Renal cortex interstitium (tissue), 11 donors: Measurements from ENCODE around the gene ADCY5. TPM values are rescaled to one million over a fixed set of nuclear protein-coding genes. Genes with fewer than 3 reads are reported as not detected.

Source experiments
- DNase-seq, 11 donors: peaks; one replicate each; pipeline ENCODE4 v3.0.0-alpha.2; 2013; ENCODE audit warnings: low read depth in 9 of 11, low spot score in 4 of 11; ENCODE audit errors: extremely low read depth in 1 of 11
- polyA plus RNA-seq, 3 donors: library from polyadenylated mRNA; unstranded; fragments of 120-200 nt; gene quantifications; one replicate each; pipeline ENCODE4 v1.2.1, GENCODE V29; 2013; ENCODE audit not compliant: insufficient read length in 3 of 3

The ADCY5 gene
- polyA plus RNA-seq, 3 donors, result 10.0 to 11.7 (median 10.9) TPM

DNA sequence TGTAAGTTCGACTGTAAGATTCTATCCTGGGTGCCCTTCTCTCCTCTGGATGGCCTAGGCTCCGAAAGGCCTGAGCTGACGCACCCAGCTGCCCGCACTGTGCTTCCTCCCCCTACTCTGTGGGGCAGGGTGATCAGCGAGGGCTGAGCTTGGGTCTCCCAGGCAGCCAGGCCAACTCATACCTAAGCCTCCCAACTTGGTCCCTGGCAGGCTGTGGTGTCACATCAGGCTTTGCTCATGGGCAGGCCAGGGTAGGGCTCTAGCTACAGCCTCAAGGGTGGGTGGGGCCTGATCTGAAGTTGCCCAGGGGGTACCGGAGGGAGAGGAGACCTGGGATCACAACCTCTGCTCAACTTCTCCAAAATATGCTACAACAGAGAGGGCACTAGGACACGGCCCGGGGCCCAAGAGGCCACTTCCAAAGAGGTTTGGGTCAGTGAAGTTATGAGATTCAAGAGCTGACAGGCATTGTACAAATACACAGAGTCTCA is 123.1 kb downstream of the ADCY5 start:
- no peak for DNase-seq

DNA sequence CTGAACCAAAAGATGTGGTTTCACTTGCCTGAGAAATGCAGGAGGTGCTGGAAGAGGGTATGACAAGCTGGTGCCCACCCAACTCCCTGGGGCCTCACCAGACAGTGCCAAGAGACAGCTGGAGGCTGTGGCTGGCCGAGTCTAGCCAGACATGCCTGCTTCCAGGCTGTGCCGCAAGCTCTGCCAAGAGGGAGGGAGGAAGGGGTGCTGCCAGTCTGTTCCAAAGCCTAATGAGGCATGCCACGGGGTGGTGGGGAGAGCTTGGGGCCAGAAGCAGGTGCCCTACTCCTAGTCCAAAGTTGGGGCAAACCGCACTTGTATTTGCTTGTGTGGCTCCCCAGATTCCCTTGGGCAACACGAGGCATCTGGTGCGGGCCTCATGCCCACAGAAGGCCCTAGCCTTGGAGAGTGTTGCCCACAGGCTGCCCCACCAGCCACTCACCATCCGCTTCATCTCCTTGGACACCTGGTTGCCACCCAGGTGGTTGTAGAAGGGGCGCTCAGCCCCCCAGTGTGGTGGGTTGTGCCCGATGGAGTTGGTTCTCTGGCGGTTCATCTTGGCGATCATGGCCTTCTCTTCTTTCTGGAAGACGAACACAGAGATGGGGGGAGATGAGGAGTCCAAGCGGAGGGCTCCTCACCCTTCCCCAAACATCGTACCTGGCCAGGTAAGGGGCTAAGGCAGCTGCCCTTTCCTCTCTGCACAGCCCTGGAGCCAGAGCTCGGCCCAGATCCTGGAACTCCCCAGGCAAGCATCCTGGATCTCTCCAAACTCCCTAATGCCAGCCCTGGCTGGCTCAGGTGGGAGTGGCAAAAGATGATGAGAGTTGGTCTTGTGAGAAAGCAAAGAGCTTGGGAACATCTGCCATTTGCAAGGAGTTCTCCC is 123.8 kb downstream of the ADCY5 start:
- DNase-seq, result no peak

DNA sequence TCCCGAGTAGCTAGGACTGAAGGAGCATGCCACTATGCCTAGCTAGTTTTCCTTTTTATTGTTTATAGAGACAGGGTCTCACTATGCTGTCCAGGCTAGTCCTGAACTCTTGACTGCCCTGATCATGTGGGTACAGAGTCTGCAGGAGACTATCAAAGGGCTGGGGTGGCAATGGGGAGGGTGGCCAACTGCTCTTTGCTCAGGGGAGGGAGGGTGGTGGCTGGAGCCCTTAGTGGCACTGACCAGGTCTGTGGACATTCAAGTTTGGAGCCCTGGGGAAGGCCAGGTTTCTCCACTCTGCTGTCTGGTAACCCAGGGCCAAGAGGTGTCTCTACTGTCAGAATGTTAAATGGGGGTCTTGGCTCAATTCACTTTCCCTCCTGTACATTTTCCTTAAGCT is 125.1 kb downstream of the ADCY5 start:
- DNase-seq, result no peak

GRCh38 chr3:123322866-123323265 is 126.0 kb downstream of the ADCY5 start:
- DNase-seq, result no peak

- DNase-seq, result no peak
These were observed 127.1 kb downstream of the ADCY5 start for GRCh38 chr3:123321806-123322205.

- no peak for DNase-seq
These were observed 128.7 kb downstream of the ADCY5 start for GRCh38 chr3:123320221-123320620.

GRCh38 chr3:123319760-123320159 is 129.1 kb downstream of the ADCY5 start:
- DNase-seq, result no peak

DNA sequence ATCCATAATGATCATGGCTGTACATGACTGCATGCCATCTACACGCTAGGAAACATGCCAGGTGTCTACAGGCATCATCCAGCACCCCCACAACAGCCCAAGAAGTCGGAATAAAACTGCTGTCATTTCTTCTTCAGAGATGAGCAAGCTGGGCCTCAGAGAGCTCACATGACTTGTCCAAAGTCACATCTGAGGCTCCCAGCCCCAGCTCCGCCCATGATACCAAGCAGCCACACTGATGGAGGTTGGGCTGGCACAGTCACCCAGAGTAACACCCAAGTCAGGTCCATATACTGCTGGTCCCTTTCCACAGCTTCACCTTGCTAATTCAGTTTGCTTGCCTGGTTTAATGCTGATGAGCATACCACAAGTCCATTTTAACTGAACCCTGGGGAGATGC is 130.5 kb downstream of the ADCY5 start:
- DNase-seq, result no peak

GRCh38 chr3:123317716-123318115 is 131.2 kb downstream of the ADCY5 start:
- no peak for DNase-seq

DNA sequence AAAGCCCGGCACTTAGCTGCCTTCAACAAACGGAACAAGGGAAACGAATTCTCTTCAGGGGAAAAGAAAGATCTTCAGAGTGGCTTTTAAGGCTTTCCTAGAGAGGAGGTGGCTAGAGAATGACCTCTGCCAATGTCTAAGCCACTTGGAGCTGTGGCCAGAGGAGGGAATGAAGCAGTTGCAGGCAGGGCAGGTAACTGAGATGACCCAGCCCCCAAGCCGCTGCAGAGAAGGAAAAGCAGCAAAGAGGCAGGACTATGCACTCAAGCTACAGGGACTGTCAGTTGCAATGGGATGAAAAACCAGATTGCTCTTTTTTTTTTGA is 133.7 kb downstream of the ADCY5 start:
- DNase-seq, result no peak

- DNase-seq, result no peak
These were observed 134.3 kb downstream of the ADCY5 start for GRCh38 chr3:123314359-123315270.

GRCh38 chr3:123313889-123314288 is 135.0 kb downstream of the ADCY5 start:
- no peak for DNase-seq

- no peak for DNase-seq
These were observed 136.3 kb downstream of the ADCY5 start for GRCh38 chr3:123312331-123313265.

DNA sequence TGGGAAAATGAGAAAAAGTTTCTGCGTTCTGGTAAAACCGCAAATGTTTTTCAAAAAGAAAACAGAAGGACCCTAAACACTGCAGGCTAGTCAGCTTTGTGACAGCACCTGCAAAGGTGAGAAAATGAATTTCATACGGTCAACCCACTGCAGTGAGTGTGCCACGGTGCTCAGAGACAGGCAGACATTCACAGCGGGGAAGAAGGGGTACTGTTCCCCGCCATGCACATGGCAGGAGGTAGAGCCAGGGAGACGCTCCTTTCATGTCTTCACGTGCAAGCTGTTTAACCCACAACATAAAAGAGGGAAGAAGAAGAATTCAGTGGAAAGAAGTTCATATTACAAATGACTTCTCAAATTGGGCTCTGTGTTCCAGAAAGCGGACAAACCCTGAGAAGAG is 137.7 kb downstream of the ADCY5 start:
- DNase-seq, result no peak

GRCh38 chr3:123310741-123311140 is 138.1 kb downstream of the ADCY5 start:
- DNase-seq, result no peak

GRCh38 chr3:123310186-123310585 is 138.7 kb downstream of the ADCY5 start:
- no peak for DNase-seq

GRCh38 chr3:123307064-123307463 is 141.8 kb downstream of the ADCY5 start:
- no peak for DNase-seq

- no peak for DNase-seq
These were observed 143.7 kb downstream of the ADCY5 start for GRCh38 chr3:123305192-123305591.

- DNase-seq, result no peak
These were observed 144.8 kb downstream of the ADCY5 start for GRCh38 chr3:123303976-123304560.
